Osteocyte (in vitro differentiated cells): ENCODE measurements around the gene AGMAT. TPM values are rescaled to one million over a fixed set of nuclear protein-coding genes. Genes with fewer than 3 reads are reported as not detected.

Experiments used
- DNase-seq: peaks from one replicate; pipeline ENCODE4 v3.0.0; 2021; ENCODE audit warnings: mixed read lengths; ENCODE audit not compliant: unreplicated experiment; ENCODE audit errors: extremely low spot score
- H3K27ac Mint-ChIP-seq: one replicate; pipeline ENCODE4 v1.8.0; 2021; ENCODE audit warnings: mild to moderate bottlenecking, mixed read lengths; ENCODE audit not compliant: unreplicated experiment
- H3K27me3 Mint-ChIP-seq: one replicate; pipeline ENCODE4 v1.8.0; 2021; ENCODE audit warnings: mixed read lengths; ENCODE audit not compliant: unreplicated experiment
- H3K36me3 Mint-ChIP-seq: one replicate; pipeline ENCODE4 v1.8.0; 2021; ENCODE audit warnings: mixed read lengths; ENCODE audit not compliant: unreplicated experiment
- H3K4me1 Mint-ChIP-seq: one replicate; pipeline ENCODE4 v1.8.0; 2021; ENCODE audit warnings: mixed read lengths; ENCODE audit not compliant: unreplicated experiment
- H3K4me3 Mint-ChIP-seq: one replicate; pipeline ENCODE4 v1.8.0; 2021; ENCODE audit warnings: mild to moderate bottlenecking, moderate library complexity, mixed read lengths; ENCODE audit not compliant: unreplicated experiment
- H3K9me3 Mint-ChIP-seq: one replicate; pipeline ENCODE4 v1.8.0; 2021; ENCODE audit warnings: mixed read lengths; ENCODE audit not compliant: unreplicated experiment
- total RNA-seq: library from RNA; stranded (reverse); gene quantifications from 2 replicates; pipeline ENCODE4 v1.2.1, GENCODE V29; 2021
- TF ChIP-seq, protein P1 (sequence below): fragments of 200-600 bp; sonication (generic); IDR thresholded peaks from 2 replicates; pipeline ENCODE4 v1.5.0; 2021; ENCODE audit warnings: antibody characterized with exemption, mild to moderate bottlenecking, moderate library complexity

The AGMAT gene
- total RNA-seq, 1 donor from 2014 or later: 0.19 TPM

DNA sequence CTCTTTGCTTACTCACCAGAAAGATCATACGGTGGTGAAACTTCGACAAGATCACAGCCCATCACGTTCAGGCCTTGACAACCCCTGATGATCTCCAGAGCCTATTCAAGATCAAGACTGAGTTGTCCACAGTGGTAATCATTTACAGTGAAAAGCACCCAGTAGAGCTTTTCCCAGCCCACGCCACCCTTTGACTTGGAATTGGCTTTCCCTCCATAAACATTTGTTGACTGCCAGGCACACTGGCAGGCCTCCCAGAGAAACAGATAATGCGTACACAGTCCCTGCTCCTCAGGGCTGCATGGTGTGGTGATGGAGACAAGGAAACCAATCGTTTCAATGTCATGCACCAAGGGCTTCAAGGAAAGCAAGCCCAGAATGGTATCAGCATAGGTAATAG lies 10.1 kb downstream of the AGMAT start:
- Mint-ChIP-seq H3K9me3 (no peaks in the 10 kb centered on the region), H3K4me1 (peaks cover 14% of the 10 kb centered on the region), H3K36me3 (peaks cover 16% of the 10 kb centered on the region), H3K4me3 (no peak overlapping the region), H3K27ac (no peak overlapping the region), H3K27me3 (no peaks in the 10 kb centered on the region)
- TF ChIP-seq, protein P1, sequence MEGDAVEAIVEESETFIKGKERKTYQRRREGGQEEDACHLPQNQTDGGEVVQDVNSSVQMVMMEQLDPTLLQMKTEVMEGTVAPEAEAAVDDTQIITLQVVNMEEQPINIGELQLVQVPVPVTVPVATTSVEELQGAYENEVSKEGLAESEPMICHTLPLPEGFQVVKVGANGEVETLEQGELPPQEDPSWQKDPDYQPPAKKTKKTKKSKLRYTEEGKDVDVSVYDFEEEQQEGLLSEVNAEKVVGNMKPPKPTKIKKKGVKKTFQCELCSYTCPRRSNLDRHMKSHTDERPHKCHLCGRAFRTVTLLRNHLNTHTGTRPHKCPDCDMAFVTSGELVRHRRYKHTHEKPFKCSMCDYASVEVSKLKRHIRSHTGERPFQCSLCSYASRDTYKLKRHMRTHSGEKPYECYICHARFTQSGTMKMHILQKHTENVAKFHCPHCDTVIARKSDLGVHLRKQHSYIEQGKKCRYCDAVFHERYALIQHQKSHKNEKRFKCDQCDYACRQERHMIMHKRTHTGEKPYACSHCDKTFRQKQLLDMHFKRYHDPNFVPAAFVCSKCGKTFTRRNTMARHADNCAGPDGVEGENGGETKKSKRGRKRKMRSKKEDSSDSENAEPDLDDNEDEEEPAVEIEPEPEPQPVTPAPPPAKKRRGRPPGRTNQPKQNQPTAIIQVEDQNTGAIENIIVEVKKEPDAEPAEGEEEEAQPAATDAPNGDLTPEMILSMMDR: no peak
- DNase-seq: no peak

- peaks cover 25% of the 10 kb centered on the region for H3K36me3 Mint-ChIP-seq
Measured at GRCh38 chr1:15573477-15573876, 11.4 kb downstream of the AGMAT start.

DNA sequence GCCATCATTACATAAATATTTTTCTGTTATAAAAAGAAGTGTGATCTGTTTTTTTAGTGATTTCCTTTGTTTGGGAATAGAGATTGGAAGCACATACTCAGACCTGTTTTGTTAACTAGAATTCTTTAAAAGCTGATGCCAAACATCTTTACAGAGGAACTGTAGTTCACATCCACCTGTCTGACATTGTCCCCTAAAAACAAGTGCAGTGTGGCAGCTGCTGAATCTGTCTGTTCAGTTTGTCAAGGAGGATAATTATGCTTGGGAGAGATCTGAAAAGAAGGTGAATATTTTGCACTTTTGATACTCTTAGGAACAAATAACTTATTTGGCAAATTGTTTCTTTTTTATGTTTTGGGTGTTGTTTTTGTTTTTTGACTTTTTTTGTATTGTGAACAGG lies 13.6 kb downstream of the AGMAT start:
- Mint-ChIP-seq H3K4me3 (no peak overlapping the region), H3K4me1 (peaks cover 6% of the 10 kb centered on the region), H3K36me3 (peaks cover 38% of the 10 kb centered on the region), H3K27ac (no peak overlapping the region), H3K27me3 (no peaks in the 10 kb centered on the region), H3K9me3 (no peaks in the 10 kb centered on the region)
- DNase-seq: no peak
- TF ChIP-seq, protein P1: no peak

More at GRCh38 chr1:15573477-15573876, 11.4 kb downstream of the AGMAT start:
- H3K4me1 Mint-ChIP-seq: peaks cover 6% of the 10 kb centered on the region
- no peaks in the 10 kb centered on the region for H3K9me3 Mint-ChIP-seq
- H3K27ac Mint-ChIP-seq: no peak overlapping the region
- TF ChIP-seq, protein P1: no peak
- no peak for DNase-seq
- no peaks in the 10 kb centered on the region for H3K27me3 Mint-ChIP-seq
- no peak overlapping the region for H3K4me3 Mint-ChIP-seq

DNA sequence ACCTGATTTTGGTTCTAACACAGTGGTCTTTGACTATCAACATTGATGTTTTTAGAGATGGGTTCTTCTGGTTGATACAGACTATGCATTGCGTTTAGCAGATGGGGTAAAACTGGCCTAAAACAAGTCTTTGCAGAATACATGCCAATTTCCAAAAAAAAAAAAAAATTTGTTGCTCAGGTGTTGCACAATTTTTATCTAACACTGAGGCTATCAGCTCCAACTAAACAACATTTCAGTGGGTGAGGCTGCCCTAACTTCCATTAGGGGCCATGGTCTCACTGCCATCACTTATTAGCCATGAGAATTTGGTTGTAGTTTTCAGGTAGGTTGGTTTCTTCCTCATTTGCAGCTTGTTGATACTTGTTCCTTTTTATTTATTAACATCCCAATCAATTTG lies 14.0 kb downstream of the AGMAT start:
- Mint-ChIP-seq H3K36me3 (peaks cover 40% of the 10 kb centered on the region), H3K4me1 (peaks cover 6% of the 10 kb centered on the region), H3K4me3 (no peak overlapping the region), H3K27me3 (no peaks in the 10 kb centered on the region), H3K9me3 (no peaks in the 10 kb centered on the region), H3K27ac (no peak overlapping the region)
- DNase-seq: no peak
- TF ChIP-seq, protein P1: no peak

DNA sequence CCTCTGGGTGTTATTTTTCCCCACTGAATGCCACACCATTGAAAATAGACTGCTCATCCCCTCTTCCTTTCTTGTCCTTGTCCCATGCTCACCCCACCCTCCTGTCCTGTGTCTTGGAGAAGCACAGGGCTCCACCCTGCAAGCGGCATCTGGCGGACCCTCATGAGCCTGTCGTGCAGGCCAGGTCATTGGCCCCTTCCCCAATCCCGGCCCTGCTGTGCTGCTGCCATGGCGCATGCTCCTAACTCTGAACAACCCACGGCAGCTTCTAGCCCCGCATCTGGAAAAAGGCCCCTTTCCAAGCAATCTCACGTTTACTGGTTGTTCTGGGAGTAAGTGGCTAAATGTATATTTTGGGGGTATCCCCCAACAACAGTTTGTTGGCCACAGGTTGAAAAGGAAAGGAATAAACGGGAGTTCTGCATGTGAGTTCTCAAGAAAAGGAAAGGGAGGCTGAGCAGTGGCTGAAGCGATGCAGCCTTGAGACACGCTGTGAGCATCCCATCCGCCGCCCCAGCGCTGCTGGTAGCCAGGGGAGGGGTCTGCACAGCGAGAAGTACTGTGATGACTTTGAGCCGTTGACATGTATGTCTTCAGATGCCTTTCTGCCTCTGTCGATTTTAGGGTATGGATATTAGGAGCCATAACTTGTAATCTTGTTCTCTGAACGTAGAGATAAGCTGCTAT lies 16.3 kb downstream of the AGMAT start:
- no peak for DNase-seq
- Mint-ChIP-seq H3K4me3 (no peak overlapping the region), H3K27ac (no peak overlapping the region), H3K27me3 (no peaks in the 10 kb centered on the region), H3K9me3 (no peaks in the 10 kb centered on the region), H3K36me3 (peaks cover 54% of the 10 kb centered on the region), H3K4me1 (peaks cover 6% of the 10 kb centered on the region)
- TF ChIP-seq, protein P1: no peak
